IPS-18c (cell line): ENCODE results near the gene PSMA1.
A peak's percentile ranks its signal among the peaks of the same experiment; 100 is the strongest.
"Not testable (repeated sequence)": the region's sequence is repeated elsewhere in the genome, so short reads cannot be mapped to it uniquely, and the experiment has no call there.

ENCODE experiments used
- H3K4me3 ChIP-seq: 2 replicates; pipeline ENCODE4 v1.7.0; 2013; ENCODE audit warnings: low read depth, mild to moderate bottlenecking, low read length, moderate library complexity; ENCODE audit not compliant: insufficient read depth
- H3K9me3 ChIP-seq: one replicate; pipeline ENCODE4 v1.6.1; 2013; ENCODE audit warnings: mild to moderate bottlenecking, low read length, moderate library complexity; ENCODE audit not compliant: control insufficient read depth, insufficient read depth

The PSMA1 gene

DNA sequence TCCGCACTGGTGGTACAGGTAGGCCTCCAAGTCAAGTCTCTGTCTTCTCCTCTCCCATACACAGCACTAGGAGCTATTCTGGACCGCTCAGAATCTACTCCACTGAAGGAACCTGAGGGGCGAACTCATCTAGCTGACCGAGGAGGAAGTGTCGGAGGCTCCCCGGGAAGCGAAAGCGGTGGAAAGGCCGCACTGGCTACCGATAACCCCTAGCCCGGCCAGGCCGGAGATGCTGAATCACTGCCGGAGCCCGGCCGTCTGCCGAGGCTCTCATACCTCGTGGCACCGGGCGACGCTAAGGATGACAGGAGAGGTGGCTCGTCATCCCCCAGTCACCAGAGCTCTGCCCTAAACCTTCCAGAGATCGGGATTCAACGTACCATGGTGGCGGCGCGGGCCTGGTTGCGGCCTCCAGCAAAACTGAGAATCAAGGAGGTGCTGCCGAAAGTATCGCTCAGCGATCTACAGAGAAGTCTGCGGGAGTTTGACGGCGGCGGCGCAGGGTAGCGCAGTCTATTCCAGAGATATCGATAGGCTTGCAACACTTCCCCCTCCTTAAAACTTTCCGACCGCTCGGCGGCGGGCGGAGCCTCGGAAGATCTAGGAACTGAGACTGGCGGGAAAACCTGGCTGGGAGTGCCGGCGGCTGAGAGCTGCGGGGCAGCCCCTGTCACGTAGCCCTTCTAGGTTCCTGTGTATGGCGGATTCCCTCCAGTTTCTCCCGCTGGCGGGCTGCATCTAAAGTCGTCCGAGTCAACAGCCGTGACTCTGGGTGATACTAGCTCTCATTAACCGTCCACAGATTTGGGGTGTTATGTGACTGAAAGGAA, at the start of gene PSMA1:
Gene PSMA1, minus strand, starts transcription at position 470 of the 830 bp plus-strand sequence. Its CDS starts 87 bp downstream, at position 383.
- H3K9me3 ChIP-seq, result no peaks in the 10 kb centered on the region
- peak within 1 kb of the TSS; percentile 98 for H3K4me3 ChIP-seq

DNA sequence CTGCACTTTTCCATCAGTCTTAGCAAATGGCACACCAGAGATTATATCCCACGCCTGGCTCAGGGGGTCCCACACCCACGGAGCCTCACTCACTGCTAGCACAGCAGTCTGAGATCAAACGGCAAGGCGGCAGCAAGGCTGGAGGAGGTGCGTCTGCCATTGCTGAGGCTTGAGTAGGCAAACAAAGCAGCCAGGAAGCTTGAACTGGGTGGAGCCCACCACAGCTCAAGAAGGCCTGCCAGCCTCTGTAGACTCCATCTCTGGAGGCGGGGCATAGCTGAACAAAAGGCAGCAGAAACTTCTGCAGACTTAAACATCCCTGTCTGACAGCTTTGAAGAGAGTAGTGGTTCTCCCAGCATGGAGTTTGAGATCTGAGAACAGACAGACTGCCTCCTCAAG, 49.3 kb upstream of the PSMA1 start:
- H3K9me3 ChIP-seq, H3K4me3 ChIP-seq: not testable (repeated sequence)

DNA sequence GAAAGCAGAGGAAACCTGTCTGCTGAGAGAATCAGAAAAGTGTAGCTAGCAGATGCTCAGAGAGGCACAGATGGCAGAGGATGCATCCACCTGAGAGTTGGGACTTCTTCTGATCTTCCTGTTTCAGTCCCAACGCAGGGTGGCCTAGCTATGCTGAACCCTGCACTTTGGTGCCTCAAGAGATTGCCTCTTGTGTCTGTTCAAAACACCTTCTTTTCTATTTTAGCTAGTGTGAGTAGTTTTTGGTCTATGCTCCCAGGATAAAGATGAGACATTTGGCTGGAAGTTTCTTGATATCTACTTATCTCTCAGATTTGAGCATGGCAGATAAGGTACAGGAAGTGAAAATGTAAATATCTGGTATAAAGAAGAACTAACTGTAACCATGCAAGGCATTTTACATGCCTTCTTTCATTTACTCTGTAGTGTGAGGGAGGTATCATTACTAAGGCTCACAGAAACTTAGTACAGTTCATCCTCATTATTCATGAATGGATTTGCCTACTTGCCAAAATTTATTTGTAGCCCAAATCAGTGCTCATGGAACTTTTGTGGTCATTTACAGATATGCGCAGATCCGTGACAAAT, 47.0 kb upstream of the PSMA1 start:
- Histone ChIP-seq H3K4me3 (no peak overlapping the region), H3K9me3 (peaks cover 4% of the 10 kb centered on the region)

DNA sequence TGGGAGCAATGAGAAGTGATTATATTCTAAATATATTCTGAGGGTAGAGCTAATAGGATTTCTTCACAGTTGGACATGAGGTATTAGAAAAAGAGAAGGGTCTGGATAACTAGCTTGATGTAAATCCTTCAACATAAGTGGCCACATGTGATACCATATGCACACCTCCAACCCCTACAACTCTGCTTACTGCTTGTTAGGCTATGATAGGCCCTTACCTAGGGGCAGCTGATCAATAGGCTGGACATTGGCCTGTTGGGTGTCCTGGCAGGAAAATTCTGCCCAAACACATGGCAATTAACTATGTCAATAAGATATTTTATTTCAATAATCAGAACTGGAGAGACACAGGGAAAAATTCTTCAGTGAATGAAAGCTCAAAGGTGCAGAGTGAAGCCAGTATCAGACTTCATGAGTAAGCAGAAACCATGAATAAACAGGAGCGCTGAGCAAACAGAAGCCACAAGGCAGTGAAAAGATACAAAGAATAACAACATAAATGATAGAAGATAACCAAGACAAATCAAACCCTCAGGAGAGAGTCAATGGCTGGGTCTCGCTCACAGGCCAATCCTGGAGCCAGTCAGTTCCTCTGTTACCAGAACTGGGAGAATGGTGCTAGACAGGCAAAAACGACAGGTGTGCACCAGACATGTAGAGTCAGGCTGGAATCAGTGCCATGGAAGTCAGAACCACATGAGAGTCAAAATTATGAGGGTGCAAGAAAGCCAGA, 46.3 kb upstream of the PSMA1 start:
- Histone ChIP-seq H3K4me3 (no peak overlapping the region), H3K9me3 (peaks cover 4% of the 10 kb centered on the region)

DNA sequence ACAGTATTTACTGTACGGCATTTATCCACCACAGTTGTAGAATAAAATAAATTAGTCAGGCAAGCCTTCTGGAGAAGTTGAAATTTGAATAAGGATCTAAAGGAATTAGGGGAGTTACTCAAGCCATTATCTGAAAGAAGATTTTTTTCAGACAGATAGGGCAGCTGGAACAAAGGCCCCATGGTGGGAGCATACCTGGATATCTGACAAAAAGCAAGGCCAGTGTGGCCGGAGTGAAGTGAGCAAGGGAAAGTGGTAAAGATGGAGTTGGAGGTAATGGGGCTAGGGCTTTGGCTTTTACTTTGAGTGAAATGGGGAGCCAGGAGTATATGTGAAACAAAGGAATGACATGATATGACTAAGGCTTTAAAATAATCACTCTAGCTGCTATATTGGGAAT, 45.7 kb upstream of the PSMA1 start:
- Histone ChIP-seq H3K4me3 (no peak overlapping the region), H3K9me3 (peaks cover 4% of the 10 kb centered on the region)

DNA sequence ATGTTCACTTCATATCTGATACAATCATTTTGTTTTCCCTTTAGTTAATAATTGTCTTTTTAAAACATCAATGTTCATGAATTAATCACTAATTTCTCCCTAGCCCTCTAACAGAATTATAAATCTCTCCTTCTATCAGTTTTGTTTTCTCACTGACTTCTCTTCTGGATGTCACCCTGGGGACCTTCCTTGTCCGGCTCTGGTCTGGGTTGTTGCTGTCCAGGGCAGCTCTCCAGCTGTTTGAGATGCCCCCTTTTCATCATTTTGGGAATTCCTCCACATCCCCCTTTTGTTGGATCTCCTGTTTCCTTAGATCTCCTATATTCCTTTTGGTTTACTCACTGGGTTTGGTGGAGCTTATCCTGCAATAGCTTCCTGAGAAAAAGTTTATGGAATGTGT, 35.6 kb upstream of the PSMA1 start:
- Histone ChIP-seq H3K9me3 (no peaks in the 10 kb centered on the region), H3K4me3 (no peak overlapping the region)

- Histone ChIP-seq H3K9me3 (no peaks in the 10 kb centered on the region), H3K4me3 (no peak overlapping the region)
These were observed 34.8 kb upstream of the PSMA1 start for GRCh38 chr11:14554959-14555358.

GRCh38 chr11:14552089-14552488, 31.9 kb upstream of the PSMA1 start:
- Histone ChIP-seq H3K9me3 (no peaks in the 10 kb centered on the region), H3K4me3 (no peak overlapping the region)

DNA sequence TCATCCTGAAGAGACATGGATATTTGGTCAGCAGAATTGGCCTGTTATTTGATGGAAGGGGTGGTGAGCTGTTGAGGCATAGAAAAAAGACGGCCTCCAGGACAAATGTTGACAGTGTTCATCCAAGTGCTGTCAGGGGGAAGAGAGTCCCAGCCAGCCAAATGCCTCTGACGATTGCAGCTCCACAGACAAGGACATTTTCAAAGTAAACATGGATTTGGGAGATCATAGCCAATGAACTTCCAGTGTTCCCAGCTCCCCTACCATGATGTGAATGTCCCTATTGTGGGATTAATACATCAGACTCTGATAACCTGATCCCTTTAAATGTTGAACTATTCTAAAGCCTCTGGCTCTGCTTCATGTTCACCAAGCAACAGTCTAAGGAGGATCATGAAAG, 31.2 kb upstream of the PSMA1 start:
- Histone ChIP-seq H3K9me3 (no peaks in the 10 kb centered on the region), H3K4me3 (no peak overlapping the region)

GRCh38 chr11:14549891-14550290, 29.7 kb upstream of the PSMA1 start:
- Histone ChIP-seq H3K9me3 (no peaks in the 10 kb centered on the region), H3K4me3 (no peak overlapping the region)

DNA sequence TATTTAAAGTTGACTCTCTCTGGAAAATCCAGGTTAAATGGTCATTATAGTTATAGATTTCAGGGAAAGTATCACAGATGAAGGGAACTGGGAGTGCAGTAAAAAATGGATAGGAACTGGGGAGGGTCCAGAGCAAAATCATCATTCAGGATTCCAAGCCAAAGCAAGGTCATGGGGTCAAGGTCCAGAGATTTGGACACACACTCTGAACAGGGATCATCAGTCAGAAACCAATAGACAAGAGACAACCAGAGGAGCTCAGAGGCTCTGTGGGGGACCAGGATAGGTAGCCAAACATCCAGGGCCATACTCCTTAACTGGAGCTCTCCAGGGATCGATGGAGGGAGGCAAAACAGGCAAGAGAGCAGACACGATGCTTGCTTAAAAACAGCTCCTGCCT, 27.3 kb upstream of the PSMA1 start:
- no peak overlapping the region for H3K4me3 ChIP-seq
- no peaks in the 10 kb centered on the region for H3K9me3 ChIP-seq

GRCh38 chr11:14546672-14547071, 26.5 kb upstream of the PSMA1 start:
- no peak overlapping the region for H3K4me3 ChIP-seq

DNA sequence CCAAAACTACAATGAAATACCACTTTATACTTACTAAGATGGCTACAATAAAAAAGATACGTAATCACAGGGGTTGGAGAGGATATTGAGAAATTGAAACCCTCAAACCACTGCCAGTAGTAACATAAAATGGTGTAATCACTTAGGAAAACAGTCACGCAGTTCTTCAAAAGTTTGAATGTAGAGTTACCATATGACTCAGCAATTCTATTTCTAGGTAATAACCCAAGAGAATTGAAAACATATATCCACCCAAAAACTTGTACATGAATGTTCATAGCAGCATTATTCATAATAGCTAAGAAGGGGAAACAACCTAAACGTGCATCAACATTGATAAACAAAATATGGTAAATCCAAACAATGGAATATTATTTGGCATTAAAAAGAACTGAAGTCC, 24.4 kb upstream of the PSMA1 start:
- H3K4me3 ChIP-seq, result no peak overlapping the region
- H3K9me3 ChIP-seq, result no peaks in the 10 kb centered on the region

More at GRCh38 chr11:14546672-14547071, 26.5 kb upstream of the PSMA1 start:
- no peaks in the 10 kb centered on the region for H3K9me3 ChIP-seq

DNA sequence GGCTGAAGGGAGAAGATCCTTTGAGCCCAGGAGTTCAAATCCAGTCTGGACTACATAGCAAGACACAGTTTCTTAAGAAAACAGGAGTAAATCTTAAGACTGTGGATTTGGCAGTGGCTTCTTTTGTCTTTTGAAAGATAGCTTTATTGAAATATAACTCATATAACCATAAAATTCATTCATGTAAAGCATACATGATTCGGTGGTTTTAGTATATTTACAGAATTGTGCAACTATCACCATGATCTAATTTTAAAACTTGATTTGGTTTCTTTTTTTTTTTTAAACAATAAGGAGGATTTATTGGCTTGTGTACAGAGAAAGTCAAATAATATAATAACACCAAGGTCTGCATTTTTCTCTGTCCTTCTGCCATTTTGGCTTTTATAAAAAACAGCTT, 23.1 kb upstream of the PSMA1 start:
- Histone ChIP-seq H3K9me3 (no peaks in the 10 kb centered on the region), H3K4me3 (no peak overlapping the region)

GRCh38 chr11:14542324-14542723, 22.1 kb upstream of the PSMA1 start:
- no peaks in the 10 kb centered on the region for H3K9me3 ChIP-seq

DNA sequence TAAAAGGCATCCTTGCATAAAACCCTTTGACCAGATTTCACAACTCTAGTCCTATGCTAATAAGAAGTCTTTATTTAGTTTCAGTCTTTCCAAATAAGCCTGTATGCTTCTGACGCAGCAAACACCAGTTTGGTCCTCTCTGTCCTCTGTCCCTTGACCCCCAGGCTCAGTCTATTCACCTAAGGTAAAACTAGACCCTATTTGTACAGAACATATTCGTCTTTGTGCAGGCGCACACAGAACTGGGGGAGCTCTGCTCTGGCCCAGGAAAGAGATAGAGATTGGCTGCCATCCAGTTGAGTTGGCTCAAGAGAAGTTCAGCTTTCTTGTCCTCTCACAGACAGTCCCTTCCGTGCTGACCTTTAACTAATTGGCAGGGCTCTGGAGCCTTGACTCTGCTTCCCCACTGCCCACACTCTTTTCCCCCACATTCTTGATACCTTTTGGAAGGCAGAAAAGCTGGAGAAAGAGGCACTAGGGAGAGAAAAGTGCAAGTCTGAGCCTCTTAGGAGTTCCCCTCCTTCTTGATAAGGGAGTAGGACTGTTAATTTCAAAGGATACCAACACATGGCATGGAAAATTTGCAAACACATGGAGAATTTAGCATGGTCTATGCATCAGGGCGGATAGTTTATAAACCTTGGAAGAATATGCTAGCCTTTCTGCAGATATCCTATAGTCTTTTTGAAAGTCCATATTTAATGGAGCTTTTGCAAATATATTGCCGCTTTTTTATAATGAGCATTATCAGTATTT, 21.2 kb upstream of the PSMA1 start:
- Histone ChIP-seq H3K4me3 (no peak overlapping the region), H3K9me3 (no peaks in the 10 kb centered on the region)

More at GRCh38 chr11:14542324-14542723, 22.1 kb upstream of the PSMA1 start:
- no peak overlapping the region for H3K4me3 ChIP-seq

DNA sequence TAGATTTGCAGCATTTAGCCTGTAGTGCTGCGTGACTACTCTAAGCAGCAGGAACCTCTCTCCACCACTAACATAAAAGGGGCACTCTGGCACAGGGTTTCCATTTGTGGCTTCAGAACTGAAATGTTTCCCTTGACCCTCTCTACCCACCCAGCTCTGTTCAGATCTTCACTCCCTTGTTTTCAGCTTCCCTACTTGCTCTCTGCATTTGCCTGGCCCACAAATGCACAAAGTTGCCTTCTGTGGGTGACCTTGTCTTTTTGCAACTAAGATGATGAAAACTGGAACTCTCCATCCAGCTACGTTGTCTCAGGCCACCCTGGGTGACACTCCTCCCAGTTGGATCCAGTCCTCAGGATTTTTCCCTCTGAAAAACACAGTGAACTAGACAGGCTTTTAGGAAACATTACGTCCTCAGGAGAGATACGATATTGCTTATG, 19.8 kb upstream of the PSMA1 start:
- Histone ChIP-seq H3K4me3 (no peak overlapping the region), H3K9me3 (no peaks in the 10 kb centered on the region)
